Thyroid gland (tissue), 4 donors: ENCODE measurements around the gene CDHR3.

Experiments
- CTCF ChIP-seq, 6 experiments: fragments of 200-600 bp in 3 of 6; fragments of 450-650 bp in 3 of 6; sonication (generic) in 3 of 6; IDR thresholded peaks; one replicate each; pipeline ENCODE4 v1.5.1; 2016 to 2019; ENCODE audit warnings: antibody characterized with exemption in 6 of 6, mild to moderate bottlenecking in 2 of 6, inconsistent platforms in 1 of 6, moderate library complexity in 1 of 6
- POLR2A ChIP-seq, 2 donors: fragments of 450-650 bp; IDR thresholded peaks; one replicate each; pipeline ENCODE4 v1.6.1; 2017; ENCODE audit warnings: antibody characterized with exemption in 2 of 2, mild to moderate bottlenecking in 2 of 2, moderate library complexity in 1 of 2

GRCh38 chr7:106026101-106026500, 63.0 kb downstream of the CDHR3 start:
- TF ChIP-seq CTCF (IDR thresholded peaks at IDR 0.05) (no peak), POLR2A (IDR thresholded peaks at IDR 0.05) (no peak)
